Endothelial cell of umbilical vein (primary cell): Measurements from ENCODE around the gene REEP5. TPM values are rescaled to one million over a fixed set of nuclear protein-coding genes. Genes with fewer than 3 reads are reported as not detected.

Experiments used
- BruUV-seq: library from RNA; stranded (reverse); fragments of 400-500 nt; replicated peaks from 2 replicates; lab custom pipeline; 2021; lab: Mats Ljungman, UMichigan
- CTCF ChIA-PET: fragments of 300-600, 350-600 bp; sonication (Branson Sonifier 250); formaldehyde crosslinking; loops from one replicate; lab custom pipeline; 2021; ENCODE audit warnings: antibody characterized with exemption, inconsistent platforms; lab: Charles Lee
- POLR2A ChIA-PET: fragments of 300-600, 350-600 bp; sonication (Branson Sonifier 250); formaldehyde crosslinking; loops from one replicate; lab custom pipeline; 2021; ENCODE audit warnings: antibody characterized with exemption, inconsistent platforms; lab: Charles Lee
- DNase-seq: peaks from one replicate; pipeline ENCODE4 v3.0.0-alpha.2; 2011; ENCODE audit warnings: low read depth, low spot score
- FAIRE-seq: peaks from 2 replicates; lab custom pipeline; 2011; peaks lifted over from hg19 to GRCh38; lab: Jason Lieb, UNC
- H2AFZ ChIP-seq: 2 replicates; pipeline ENCODE4 v1.6.0; 2012; ENCODE audit warnings: low read depth, low read length, control low read depth, inconsistent platforms
- H3K27ac ChIP-seq: 2 replicates; pipeline ENCODE4 v1.5.1; 2011; ENCODE audit warnings: low read depth, mild to moderate bottlenecking, control low read depth, low read length, moderate library complexity; ENCODE audit not compliant: insufficient read depth
- H3K27me3 ChIP-seq, 2 experiments: 2 replicates each; pipeline versions ENCODE4 v1.6.0 to v1.6.1; 2011; ENCODE audit warnings: low read length in 2 of 2, mixed read lengths in 1 of 2; ENCODE audit not compliant: control insufficient read depth in 2 of 2, insufficient read depth in 2 of 2
- H3K36me3 ChIP-seq, 2 experiments: 2 replicates in 1 of 2; 3 replicates in 1 of 2; pipeline ENCODE4 v1.5.1; 2011; ENCODE audit warnings: low read length in 2 of 2, mild to moderate bottlenecking in 1 of 2, moderate library complexity in 1 of 2; ENCODE audit not compliant: control insufficient read depth in 2 of 2, insufficient read depth in 2 of 2; ENCODE audit errors: extremely low read depth in 1 of 2
- H3K4me1 ChIP-seq: 3 replicates; pipeline ENCODE4 v1.5.1; 2011; ENCODE audit warnings: mild to moderate bottlenecking, low read length; ENCODE audit not compliant: control insufficient read depth, insufficient read depth; ENCODE audit errors: extremely low read depth
- H3K4me2 ChIP-seq: 2 replicates; pipeline ENCODE4 v1.6.1; 2011; ENCODE audit warnings: low read length, control low read depth, mixed read lengths; ENCODE audit not compliant: insufficient read depth
- H3K4me3 ChIP-seq, 3 experiments: fragments of 200-600 bp in 1 of 3; sonication (generic), shearing (Covaris generic) in 1 of 3; replicated peaks in 1 of 3; 2 replicates each; pipeline ENCODE4 v1.5.1; 2011 to 2016; ENCODE audit warnings: control low read depth in 3 of 3, low read length in 3 of 3, mild to moderate bottlenecking in 2 of 3, inconsistent platforms in 1 of 3, low read depth in 1 of 3, moderate library complexity in 1 of 3; ENCODE audit not compliant: insufficient read depth in 1 of 3
- H3K79me2 ChIP-seq: 2 replicates; pipeline ENCODE4 v1.6.0; 2012; ENCODE audit warnings: low read length, inconsistent platforms; ENCODE audit not compliant: control insufficient read depth, insufficient read depth
- H3K9ac ChIP-seq: replicated peaks from 2 replicates; pipeline ENCODE3; 2011; ENCODE audit warnings: low read length, control low read depth; ENCODE audit not compliant: insufficient read depth; ENCODE audit errors: extremely low read depth
- H3K9me1 ChIP-seq: replicated peaks from 3 replicates; pipeline ENCODE4 v1.6.0; 2011; ENCODE audit warnings: mild to moderate bottlenecking, low read length; ENCODE audit not compliant: control insufficient read depth, insufficient read depth; ENCODE audit errors: extremely low read depth
- H3K9me3 ChIP-seq: replicated peaks from 2 replicates; pipeline ENCODE4 v1.5.1; 2012; ENCODE audit warnings: low read length, inconsistent platforms; ENCODE audit not compliant: control insufficient read depth, insufficient read depth
- H4K20me1 ChIP-seq: replicated peaks from 2 replicates; pipeline ENCODE3; 2011; ENCODE audit warnings: mild to moderate bottlenecking, low read length; ENCODE audit not compliant: control insufficient read depth, insufficient read depth; ENCODE audit errors: extremely low read depth
- CTCF ChIP-seq, 2 donors: IDR thresholded peaks; 1 replicate in 1 of 2; 2 replicates in 1 of 2; pipeline ENCODE4 v1.5.1; 2011; ENCODE audit warnings: low read length in 2 of 2, mild to moderate bottlenecking in 2 of 2, moderate library complexity in 2 of 2, control low read depth in 1 of 2, inconsistent platforms in 1 of 2, low read depth in 1 of 2; ENCODE audit not compliant: insufficient read depth in 1 of 2; ENCODE audit errors: extremely low read depth in 1 of 2
- EZH2 ChIP-seq: IDR thresholded peaks from 2 replicates; pipeline ENCODE4 v1.6.1; 2012; ENCODE audit warnings: borderline replicate concordance, low read depth, mild to moderate bottlenecking, moderate library complexity, low read length, inconsistent platforms; ENCODE audit not compliant: severe bottlenecking
- GATA2 ChIP-seq: IDR thresholded peaks from 2 replicates; pipeline ENCODE4 v1.7.0; 2011; ENCODE audit warnings: low read depth, mild to moderate bottlenecking, moderate library complexity, mixed read lengths, low read length; ENCODE audit not compliant: insufficient read length, insufficient read depth
- JUN ChIP-seq: IDR thresholded peaks from 2 replicates; pipeline ENCODE4 v1.6.1; 2011; ENCODE audit warnings: borderline replicate concordance, low read depth; ENCODE audit not compliant: insufficient read length, insufficient read depth
- MAX ChIP-seq: IDR thresholded peaks from 2 replicates; pipeline ENCODE4 v1.6.1; 2011; ENCODE audit not compliant: insufficient read depth, insufficient read length
- MYC ChIP-seq: IDR thresholded peaks from one replicate; pipeline ENCODE4 v1.6.1; 2011; ENCODE audit warnings: mild to moderate bottlenecking, low read depth, low read length
- POLR2A ChIP-seq: IDR thresholded peaks from 2 replicates; pipeline ENCODE4 v1.6.1; 2012; ENCODE audit warnings: low read depth, mild to moderate bottlenecking, control low read depth, low read length
- POLR2AphosphoS5 ChIP-seq: IDR thresholded peaks from 2 replicates; pipeline ENCODE4 v1.6.1; 2012; ENCODE audit warnings: low read depth, mild to moderate bottlenecking, control low read depth, low read length, moderate library complexity; ENCODE audit not compliant: insufficient read depth
- dilution Hi-C: fragments of 300-500 bp; cut with MboI; formaldehyde crosslinking; loops from one replicate; pipeline ENCODE4 v1.15.0; 2019; ENCODE audit warnings: low sequenced_read_pairs; ENCODE audit not compliant: extremely low pct_ligation_motif_present
- intact Hi-C: fragments of 100-400 bp; cut with micrococcal nuclease; formaldehyde crosslinking; loops from one replicate; pipeline ENCODE4 v1.10.0; 2022
- polyA plus RNA-seq, 4 experiments: library from polyadenylated mRNA; depleted of rRNA in 3 of 4; stranded (reverse) in 3 of 4; unstranded in 1 of 4; fragments of >200 nt; gene quantifications; 2 replicates each; pipeline versions ENCODE4 v1.2.1 to v1.2.3, GENCODE V29; 2011 to 2012; ENCODE audit warnings: missing spikeins in 1 of 4
- total RNA-seq: library from RNA; stranded (reverse); gene quantifications from 2 replicates; pipeline ENCODE4 v1.2.3, GENCODE V29; 2021

Gene REEP5
- total and polyA plus RNA-seq, 2 donors (not counting 3 experiments of a cell fraction or from before 2014, with no cell fraction given) = 98.0 to 163 TPM

- ChIA-PET CTCF (no interaction called here), POLR2A (no interaction called here)
- no peaks in the 10 kb centered on the region for H3K4me1 ChIP-seq
- dilution Hi-C loops (no loop called here), intact Hi-C loops (no loop called here)
- no peak overlapping the region for H3K9ac ChIP-seq
- H3K27me3 ChIP-seq = no peaks in the 10 kb centered on the region
- H3K27ac ChIP-seq = no peak overlapping the region
- H3K9me3 ChIP-seq = no peaks in the 10 kb centered on the region
- no peaks in the 10 kb centered on the region for H3K79me2 ChIP-seq
- DNase-seq (no peak), FAIRE-seq (no peak)
- no peaks in the 10 kb centered on the region for H4K20me1 ChIP-seq
- H3K9me1 ChIP-seq = no peaks in the 10 kb centered on the region
- BruUV-seq = no TSS peak
- TF ChIP-seq MAX (no peak), JUN (no peak), POLR2AphosphoS5 (no peak), MYC (no peak), GATA2 (no peak), EZH2 (no peak), CTCF (IDR thresholded peaks at IDR 0.05; ENCODE audit: extremely low read depth in 1 of 2, insufficient read depth in 1 of 2, low read depth in 1 of 2, low read length in 2 of 2) (no peak), POLR2A (no peak)
- H3K4me3 ChIP-seq = no peak overlapping the region
- H2AFZ ChIP-seq = no peak overlapping the region
- H3K36me3 ChIP-seq = peaks cover 11 to 16% of the 10 kb centered on the region in 2 experiments
- no peak overlapping the region for H3K4me2 ChIP-seq
Observed at GRCh38 chr5:112870966-112871365, 51.1 kb downstream of the REEP5 start.
